Tibial nerve (tissue), 4 donors: ENCODE measurements around the gene SLC39A11. TPM values are rescaled to one million over a fixed set of nuclear protein-coding genes. Genes with fewer than 3 reads are reported as not detected.

Source experiments
- DNase-seq, 2 donors: peaks; one replicate each; pipeline ENCODE4 v3.0.0-alpha.2; 2019; ENCODE audit warnings: low spot score in 2 of 2
- H3K27ac ChIP-seq, 4 donors: fragments of 200-600 bp; sonication (generic) in 3 of 4; one replicate each; pipeline ENCODE4 v1.5.1; 2017 to 2019; ENCODE audit warnings: mild to moderate bottlenecking in 1 of 4
- H3K27me3 ChIP-seq, 2 donors: fragments of 200-600 bp; sonication (generic) in 1 of 2; one replicate each; pipeline versions ENCODE4 v1.5.1 to v1.6.0; 2017 to 2019
- H3K36me3 ChIP-seq, 3 donors: fragments of 200-600 bp; sonication (generic); one replicate each; pipeline ENCODE4 v1.5.1; 2018 to 2019
- H3K4me1 ChIP-seq, 4 donors: fragments of 200-600 bp; sonication (generic) in 3 of 4; one replicate each; pipeline ENCODE4 v1.5.1; 2017 to 2019
- H3K4me3 ChIP-seq, 4 donors: fragments of 200-600 bp; sonication (generic) in 3 of 4; one replicate each; pipeline ENCODE4 v1.5.1; 2017 to 2019; ENCODE audit warnings: mild to moderate bottlenecking in 1 of 4, moderate library complexity in 1 of 4
- H3K9me3 ChIP-seq, 4 donors: fragments of 200-600 bp; sonication (generic) in 3 of 4; one replicate each; pipeline ENCODE4 v1.5.1; 2017 to 2019
- EP300 ChIP-seq, 2 donors: sonication (generic); formaldehyde crosslinking; IDR thresholded peaks; one replicate each; pipeline ENCODE4 v1.6.1; 2017; ENCODE audit warnings: antibody characterized with exemption in 2 of 2, mild to moderate bottlenecking in 1 of 2
- POLR2A ChIP-seq, 2 donors: fragments of 450-650 bp; IDR thresholded peaks; one replicate each; pipeline ENCODE4 v1.6.1; 2017; ENCODE audit warnings: antibody characterized with exemption in 2 of 2, mild to moderate bottlenecking in 2 of 2, moderate library complexity in 2 of 2
- WGBS, 2 donors: methylation state at CpG; one replicate each; pipeline ENCODE4 v1.1.5; 2018; 5-methylcytosine and 5-hydroxymethylcytosine counted together
- total RNA-seq, 4 donors: library from RNA; depleted of rRNA; stranded (reverse); fragments of >200 nt; gene quantifications; one replicate each; pipeline ENCODE4 v1.1.0, GENCODE V29; 2016
- TF ChIP-seq, protein P1 (sequence below), 5 experiments: fragments of 200-600 bp in 3 of 5; fragments of 450-650 bp in 2 of 5; sonication (generic) in 3 of 5; IDR thresholded peaks; one replicate each; pipeline ENCODE4 v1.5.1; 2016 to 2019; ENCODE audit warnings: antibody characterized with exemption in 5 of 5, mild to moderate bottlenecking in 3 of 5, moderate library complexity in 2 of 5

Gene SLC39A11
- total RNA-seq, 4 donors from 2014 or later = 19.9 to 48.4 (median 37.5) TPM

DNA sequence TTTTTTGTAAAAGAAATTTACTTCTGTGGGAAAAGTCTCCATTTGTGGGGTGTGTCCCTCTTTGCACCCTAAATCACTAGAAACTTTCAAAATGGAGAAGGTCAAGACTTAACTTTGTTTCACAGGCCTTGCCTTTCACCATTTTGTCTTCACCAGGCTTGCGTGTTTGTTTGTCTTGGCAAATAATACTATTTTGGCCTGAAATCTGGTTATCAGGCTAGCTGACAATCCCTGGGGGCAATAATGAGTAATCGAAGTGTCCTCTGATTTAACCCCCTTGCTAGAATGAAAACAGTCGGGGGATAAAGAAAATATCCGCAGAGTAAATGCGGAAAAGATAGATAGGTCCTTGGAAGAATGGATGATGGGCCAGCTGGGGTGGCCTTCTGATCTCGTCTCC is 34.5 kb downstream of the SLC39A11 start:
- TF ChIP-seq EP300 (IDR thresholded peaks at IDR 0.05) = no peak
- no peak overlapping the region for H3K27ac ChIP-seq
- no peaks in the 10 kb centered on the region for H3K9me3 ChIP-seq
- H3K36me3 ChIP-seq = no peaks in the 10 kb centered on the region
- no peak overlapping the region for H3K4me3 ChIP-seq
- peaks cover 0 to 7% (median 0%) of the 10 kb centered on the region in 4 donors for H3K4me1 ChIP-seq
- 59 to 77% methylated on average over 6 of the region's 6 CpGs for WGBS, 2 donors
- no peaks in the 10 kb centered on the region for H3K27me3 ChIP-seq
- no peak for DNase-seq

DNA sequence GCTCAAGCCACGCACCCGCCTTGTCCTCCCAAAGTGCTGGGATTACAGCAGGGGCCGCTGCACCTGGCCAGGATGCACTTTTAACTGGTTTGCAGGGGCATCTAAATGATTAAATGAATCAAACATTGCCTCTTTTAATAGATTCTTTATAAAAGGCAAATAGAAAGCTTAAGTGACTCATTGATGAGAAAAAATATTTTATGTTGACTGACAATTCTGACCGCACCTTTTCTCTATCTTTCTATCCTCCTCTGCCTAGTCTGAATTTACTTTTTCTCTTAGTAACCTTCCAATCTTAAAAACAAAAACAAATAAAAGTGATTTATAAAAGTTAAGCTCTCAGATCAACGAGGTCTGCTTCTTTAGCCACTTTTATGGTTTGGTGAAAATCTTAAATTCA is 35.3 kb downstream of the SLC39A11 start:
- no peak for TF ChIP-seq POLR2A (IDR thresholded peaks at IDR 0.05)
- no peak for TF ChIP-seq EP300 (IDR thresholded peaks at IDR 0.05)
- TF ChIP-seq, protein P1, sequence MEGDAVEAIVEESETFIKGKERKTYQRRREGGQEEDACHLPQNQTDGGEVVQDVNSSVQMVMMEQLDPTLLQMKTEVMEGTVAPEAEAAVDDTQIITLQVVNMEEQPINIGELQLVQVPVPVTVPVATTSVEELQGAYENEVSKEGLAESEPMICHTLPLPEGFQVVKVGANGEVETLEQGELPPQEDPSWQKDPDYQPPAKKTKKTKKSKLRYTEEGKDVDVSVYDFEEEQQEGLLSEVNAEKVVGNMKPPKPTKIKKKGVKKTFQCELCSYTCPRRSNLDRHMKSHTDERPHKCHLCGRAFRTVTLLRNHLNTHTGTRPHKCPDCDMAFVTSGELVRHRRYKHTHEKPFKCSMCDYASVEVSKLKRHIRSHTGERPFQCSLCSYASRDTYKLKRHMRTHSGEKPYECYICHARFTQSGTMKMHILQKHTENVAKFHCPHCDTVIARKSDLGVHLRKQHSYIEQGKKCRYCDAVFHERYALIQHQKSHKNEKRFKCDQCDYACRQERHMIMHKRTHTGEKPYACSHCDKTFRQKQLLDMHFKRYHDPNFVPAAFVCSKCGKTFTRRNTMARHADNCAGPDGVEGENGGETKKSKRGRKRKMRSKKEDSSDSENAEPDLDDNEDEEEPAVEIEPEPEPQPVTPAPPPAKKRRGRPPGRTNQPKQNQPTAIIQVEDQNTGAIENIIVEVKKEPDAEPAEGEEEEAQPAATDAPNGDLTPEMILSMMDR (IDR thresholded peaks at IDR 0.05) = no peak
- Histone ChIP-seq H3K27ac (no peak overlapping the region), H3K9me3 (no peaks in the 10 kb centered on the region), H3K36me3 (no peaks in the 10 kb centered on the region), H3K27me3 (no peaks in the 10 kb centered on the region), H3K4me3 (no peak overlapping the region), H3K4me1 (peaks cover 0 to 7% (median 0%) of the 10 kb centered on the region in 4 donors)
- 95% methylated on average over 5 of the region's 5 CpGs for WGBS, 2 donors
- no peak for DNase-seq

DNA sequence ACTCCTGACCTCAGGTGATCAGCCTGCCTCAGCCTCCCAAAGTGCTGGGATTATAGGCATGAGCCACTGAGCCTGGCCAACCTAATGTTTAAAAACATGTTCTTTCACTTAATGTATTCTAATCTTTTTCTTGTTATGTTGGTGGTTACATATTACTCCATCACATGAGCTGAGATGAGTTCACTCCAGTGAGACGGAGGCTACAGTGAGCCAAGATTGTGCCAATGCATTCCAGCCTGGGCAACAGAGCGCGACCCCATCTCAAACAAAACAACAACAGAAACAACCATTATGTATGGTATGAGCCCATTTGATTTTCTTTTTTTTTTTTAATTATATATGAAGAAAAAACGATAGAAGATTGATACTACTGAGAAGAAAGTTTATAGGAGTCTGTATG is 39.6 kb downstream of the SLC39A11 start:
- Histone ChIP-seq H3K4me1 (peaks cover 0 to under 1% (median 0%) of the 10 kb centered on the region in 4 donors), H3K36me3 (peaks cover 0 to 10% (median 0%) of the 10 kb centered on the region in 3 donors), H3K27me3 (no peaks in the 10 kb centered on the region), H3K4me3 (no peak overlapping the region), H3K27ac (no peak overlapping the region), H3K9me3 (no peaks in the 10 kb centered on the region)
- WGBS, 2 donors = 69 to 79% methylated on average over 4 of the region's 4 CpGs
- DNase-seq = no peak
- no peak for TF ChIP-seq POLR2A (IDR thresholded peaks at IDR 0.05)

DNA sequence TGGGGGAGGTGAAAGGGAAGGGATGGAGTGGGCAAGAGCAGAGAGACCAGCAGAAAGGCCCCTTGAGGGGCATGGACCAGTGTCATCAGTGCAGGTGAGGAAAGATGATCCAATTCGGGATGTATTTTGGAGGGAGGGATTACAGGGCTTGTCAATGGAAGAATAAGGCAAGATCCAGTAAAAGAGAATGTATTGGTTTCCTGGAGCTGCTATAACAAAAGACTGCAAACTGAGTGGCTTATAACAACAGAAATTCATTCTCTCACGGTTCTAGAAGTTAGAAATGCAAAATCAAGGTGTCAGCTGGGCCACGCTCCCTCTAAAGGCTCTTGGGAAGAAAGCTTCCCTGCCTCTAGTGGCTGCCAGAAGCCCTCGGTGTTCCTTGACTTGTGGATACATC is 41.7 kb downstream of the SLC39A11 start:
- DNase-seq = no peak

DNA sequence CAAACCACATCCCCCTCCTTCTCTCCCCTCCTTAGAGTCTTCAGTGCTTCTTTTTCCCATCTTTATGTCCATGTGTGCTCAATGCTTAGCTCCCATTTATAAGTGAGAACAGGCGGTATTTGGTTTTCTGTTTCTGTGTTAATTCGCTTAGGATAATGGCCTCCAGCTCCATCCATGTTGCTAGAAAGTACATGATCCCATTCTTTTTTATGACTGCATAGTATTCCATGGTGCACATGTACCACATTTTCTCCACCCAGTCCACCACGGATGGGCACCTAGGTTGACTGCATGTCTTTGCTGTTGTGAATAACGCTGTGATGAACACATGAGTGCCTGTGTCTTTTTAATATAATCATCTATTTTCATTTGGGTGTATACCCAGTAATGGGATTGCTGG is 44.3 kb downstream of the SLC39A11 start:
- DNase-seq = no peak
- Histone ChIP-seq H3K27me3 (no peaks in the 10 kb centered on the region), H3K36me3 (peaks cover 0 to 10% (median 0%) of the 10 kb centered on the region in 3 donors), H3K27ac (no peak overlapping the region), H3K4me1 (peaks cover 0 to 15% (median 3%) of the 10 kb centered on the region in 4 donors), H3K4me3 (no peak overlapping the region), H3K9me3 (no peaks in the 10 kb centered on the region)
- TF ChIP-seq, protein P1 (IDR thresholded peaks at IDR 0.05) = no peak
- TF ChIP-seq POLR2A (IDR thresholded peaks at IDR 0.05) = no peak
- TF ChIP-seq EP300 (IDR thresholded peaks at IDR 0.05) = no peak
- WGBS, 2 donors = 87 to 99% methylated on average over 4 of the region's 4 CpGs

More for the DNA sequence above, 41.7 kb downstream of the SLC39A11 start:
- Histone ChIP-seq H3K4me3 (no peak overlapping the region), H3K27ac (no peak overlapping the region), H3K4me1 (no peaks in the 10 kb centered on the region), H3K27me3 (no peaks in the 10 kb centered on the region), H3K9me3 (no peaks in the 10 kb centered on the region), H3K36me3 (peaks cover 0 to 10% (median 0%) of the 10 kb centered on the region in 3 donors)
- TF ChIP-seq EP300 (IDR thresholded peaks at IDR 0.05) (no peak), POLR2A (IDR thresholded peaks at IDR 0.05) (no peak)
- WGBS, 2 donors = 91 to 94% methylated on average over 4 of the region's 4 CpGs

DNA sequence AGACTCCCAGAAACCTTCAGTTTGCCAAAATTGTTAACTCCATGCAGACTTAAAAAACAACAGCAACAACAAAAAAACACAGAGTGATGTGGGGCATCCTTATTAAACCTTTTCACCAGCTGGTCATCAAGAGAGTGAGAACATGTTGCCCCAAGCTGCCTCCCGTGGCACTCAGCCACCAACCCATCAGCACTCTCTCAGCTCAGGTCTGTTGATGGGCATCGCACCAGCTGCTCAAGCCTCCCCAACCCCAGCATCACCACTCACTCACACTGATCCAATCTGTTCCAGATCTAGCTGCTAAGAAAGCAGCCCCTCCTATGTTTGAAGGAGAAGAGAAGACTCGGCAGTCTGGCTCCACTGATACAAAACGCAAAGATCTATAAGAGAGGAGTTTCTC is 46.8 kb downstream of the SLC39A11 start:
- Histone ChIP-seq H3K27ac (no peak overlapping the region), H3K4me1 (peaks cover 0 to 27% (median 5%) of the 10 kb centered on the region in 4 donors), H3K4me3 (no peak overlapping the region), H3K36me3 (peaks cover 0 to 10% (median 0%) of the 10 kb centered on the region in 3 donors), H3K27me3 (no peaks in the 10 kb centered on the region), H3K9me3 (peaks cover 0 to 8% (median 0%) of the 10 kb centered on the region in 4 donors)
- TF ChIP-seq EP300 (IDR thresholded peaks at IDR 0.05) (no peak), POLR2A (IDR thresholded peaks at IDR 0.05) (no peak)
- TF ChIP-seq, protein P1 (IDR thresholded peaks at IDR 0.05) = no peak
- 96 to 97% methylated on average over 4 of the region's 4 CpGs for WGBS, 2 donors
- DNase-seq = no peak
